KMS-11 (cell line): Measurements from ENCODE around the gene KMT2B.

Experiments used
- H2AFZ ChIP-seq: fragments of 200-600 bp; sonication (generic); 2 replicates; pipeline ENCODE4 v1.6.1; 2016; ENCODE audit warnings: antibody characterized with exemption, mixed run types, low read depth
- H3K27ac ChIP-seq: fragments of 200-600 bp; sonication (generic); 2 replicates; pipeline ENCODE4 v1.6.1; 2016; ENCODE audit warnings: mild to moderate bottlenecking, mixed run types
- H3K27me3 ChIP-seq: fragments of 200-600 bp; sonication (generic); 2 replicates; pipeline ENCODE4 v1.6.1; 2017; ENCODE audit warnings: mild to moderate bottlenecking, low read depth, mixed run types, moderate library complexity; ENCODE audit not compliant: insufficient read depth
- H3K36me3 ChIP-seq: fragments of 200-600 bp; sonication (generic); 2 replicates; pipeline ENCODE4 v1.6.1; 2017; ENCODE audit warnings: mild to moderate bottlenecking, mixed run types; ENCODE audit not compliant: insufficient read depth
- H3K4me1 ChIP-seq: fragments of 200-600 bp; sonication (generic); 2 replicates; pipeline ENCODE4 v1.6.1; 2016; ENCODE audit warnings: mild to moderate bottlenecking, low read depth, mixed run types; ENCODE audit not compliant: poor library complexity, severe bottlenecking
- H3K4me2 ChIP-seq: fragments of 200-600 bp; sonication (generic); 2 replicates; pipeline ENCODE4 v1.7.0; 2016; ENCODE audit warnings: mild to moderate bottlenecking, mixed run types
- H3K4me3 ChIP-seq: fragments of 200-600 bp; sonication (generic); IDR thresholded peaks from 2 replicates; pipeline ENCODE4 v1.6.1; 2017; ENCODE audit warnings: low read depth, low read length, mixed read lengths; ENCODE audit not compliant: insufficient read depth
- H3K79me2 ChIP-seq: fragments of 200-600 bp; sonication (generic); 2 replicates; pipeline ENCODE4 v1.6.1; 2016; ENCODE audit warnings: low read depth, mixed run types; ENCODE audit not compliant: insufficient read depth
- H3K9ac ChIP-seq: fragments of 200-600 bp; sonication (generic); 2 replicates; pipeline ENCODE4 v1.6.1; 2016; ENCODE audit warnings: mild to moderate bottlenecking, mixed run types
- H4K20me1 ChIP-seq: fragments of 200-600 bp; sonication (generic); 2 replicates; pipeline ENCODE4 v1.6.1; 2016; ENCODE audit warnings: mild to moderate bottlenecking, mixed run types; ENCODE audit not compliant: insufficient read depth
- CTCF ChIP-seq: fragments of 200-600 bp; sonication (generic); conservative IDR thresholded peaks from 2 replicates; pipeline ENCODE4 v1.6.1; 2017; ENCODE audit warnings: low read depth, mild to moderate bottlenecking, antibody characterized with exemption, low read length, moderate library complexity, mixed read lengths

The KMT2B gene

DNA sequence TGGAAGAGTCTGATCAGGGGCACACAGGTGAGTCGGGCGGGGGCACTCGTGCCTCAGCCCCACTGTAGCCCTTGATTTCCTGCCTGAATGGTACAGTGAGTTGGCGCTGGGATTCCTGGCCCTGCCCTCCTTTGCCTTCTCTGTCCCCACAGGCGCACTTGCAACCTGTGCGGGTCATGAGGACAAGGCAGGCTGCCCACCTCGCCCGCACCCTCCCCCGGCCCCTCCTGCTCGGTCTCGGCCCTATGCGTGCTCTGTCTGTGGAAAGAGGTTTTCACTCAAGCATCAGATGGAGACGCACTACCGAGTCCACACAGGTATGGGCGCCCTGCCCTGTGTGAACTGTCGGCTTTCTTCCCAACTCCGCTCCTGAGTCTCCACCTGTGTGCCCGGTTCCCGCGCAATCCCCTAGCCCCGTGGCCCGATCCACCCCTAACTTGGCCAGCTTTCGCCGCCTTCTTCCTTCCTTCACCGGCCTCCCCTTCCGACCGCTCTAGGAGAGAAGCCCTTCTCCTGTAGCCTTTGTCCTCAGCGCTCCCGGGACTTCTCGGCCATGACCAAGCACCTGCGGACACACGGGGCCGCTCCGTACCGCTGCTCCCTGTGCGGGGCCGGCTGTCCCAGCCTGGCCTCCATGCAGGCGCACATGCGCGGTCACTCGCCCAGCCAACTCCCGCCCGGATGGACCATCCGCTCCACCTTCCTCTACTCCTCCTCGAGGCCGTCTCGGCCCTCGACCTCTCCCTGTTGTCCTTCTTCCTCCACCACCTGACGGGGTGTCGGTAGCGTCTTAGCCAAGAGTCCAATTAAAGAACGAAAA lies 1.6 kb upstream of the KMT2B start:
- H3K27me3 ChIP-seq = peaks cover 10% of the 10 kb centered on the region; the same call in 1 of the 2 replicates
- peak overlapping the region; percentile 47 for H3K27ac ChIP-seq
- H4K20me1 ChIP-seq = no peaks in the 10 kb centered on the region
- H3K4me3 ChIP-seq = no peak overlapping the region
- H3K36me3 ChIP-seq = no peaks in the 10 kb centered on the region
- peak overlapping the region; percentile 61; the same call in 1 of the 2 replicates for H3K9ac ChIP-seq
- no peak for TF ChIP-seq CTCF
- H2AFZ ChIP-seq = peak overlapping the region; percentile 94
- H3K4me1 ChIP-seq = peaks cover 15% of the 10 kb centered on the region
- H3K4me2 ChIP-seq = peak overlapping the region; percentile 96
- H3K79me2 ChIP-seq = peaks cover 21% of the 10 kb centered on the region

GRCh38 chr19:35716801-35717664 lies 770 bp upstream of the KMT2B start:
- Histone ChIP-seq H3K4me1 (peaks cover 15% of the 10 kb centered on the region), H3K27me3 (peaks cover 10% of the 10 kb centered on the region; the same call in 1 of the 2 replicates), H2AFZ (peak overlapping the region; percentile 94)

DNA sequence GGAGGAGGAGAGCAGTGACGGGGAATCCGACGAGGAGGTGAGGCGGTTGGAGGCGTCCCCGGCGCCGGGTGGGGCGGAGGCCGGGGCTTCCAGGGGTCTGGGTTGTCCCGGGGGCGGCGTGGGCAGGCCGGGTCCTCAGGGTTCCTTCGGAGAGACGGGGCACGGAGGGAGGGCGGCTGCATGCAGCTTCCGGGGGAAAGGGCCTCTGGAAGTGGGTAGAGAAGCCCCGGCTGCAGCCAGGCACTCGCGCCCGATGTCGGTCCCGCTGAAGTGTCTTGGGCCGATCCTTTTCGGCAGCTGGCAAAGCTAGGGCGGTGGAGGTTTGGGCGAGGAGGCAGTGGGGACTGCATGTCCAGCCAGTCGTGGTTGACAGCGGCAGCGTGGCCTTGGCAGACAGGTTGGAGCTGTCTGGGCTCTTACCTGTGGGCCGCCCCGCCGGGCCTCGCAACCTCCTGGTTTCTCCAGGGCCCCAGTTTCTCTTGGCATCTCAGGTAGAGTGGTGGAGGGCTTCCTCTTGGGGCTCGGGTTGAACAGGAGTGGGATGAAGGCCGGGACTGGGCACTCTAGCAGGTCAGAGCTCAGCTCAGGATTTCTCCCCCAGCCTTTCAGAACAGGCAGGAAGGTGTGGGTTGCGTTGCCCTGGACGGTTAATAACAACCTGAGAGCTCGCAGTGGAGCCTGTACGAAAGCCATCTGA lies 690 bp downstream of the KMT2B start:
- no peak overlapping the region for H2AFZ ChIP-seq
- no peak overlapping the region for H3K4me3 ChIP-seq
- H3K4me1 ChIP-seq = peaks cover 15% of the 10 kb centered on the region
- H3K36me3 ChIP-seq = no peaks in the 10 kb centered on the region
- peak overlapping the region; percentile 62; the same call in 1 of the 2 replicates for H3K27ac ChIP-seq
- H3K9ac ChIP-seq = peak overlapping the region; percentile 91
- peaks cover 21% of the 10 kb centered on the region for H3K79me2 ChIP-seq
- H3K27me3 ChIP-seq = peaks cover 9% of the 10 kb centered on the region; the same call in 1 of the 2 replicates
- peak overlapping the region; percentile 74 for H3K4me2 ChIP-seq
- H4K20me1 ChIP-seq = no peaks in the 10 kb centered on the region
- no peak for TF ChIP-seq CTCF

More at GRCh38 chr19:35716801-35717664, 770 bp upstream of the KMT2B start:
- Histone ChIP-seq H3K4me3 (no peak overlapping the region), H3K4me2 (peak overlapping the region; percentile 96), H3K79me2 (peaks cover 21% of the 10 kb centered on the region), H3K9ac (peak overlapping the region; percentile 61; the same call in 1 of the 2 replicates), H4K20me1 (no peaks in the 10 kb centered on the region), H3K36me3 (no peaks in the 10 kb centered on the region), H3K27ac (peak overlapping the region; percentile 47)
- peak; percentile 84 for TF ChIP-seq CTCF
